Motor neuron (in vitro differentiated cells): ENCODE results near the gene GLRX5. TPM values are rescaled to one million over a fixed set of nuclear protein-coding genes. Genes with fewer than 3 reads are reported as not detected.

ENCODE experiments used
- ATAC-seq, 8 experiments: fragments of 200-7000 bp; cut with Tn5 transposase; replicated peaks in 6 of 8; 2 replicates each; pipeline ENCODE4 v1.8.0; 2021; ENCODE audit warnings: mild to moderate bottlenecking in 8 of 8, moderate library complexity in 8 of 8
- H3K27ac ChIP-seq, 2 donors: fragments of 250-450 bp; sonication (Bioruptor Pico); 2 replicates each; pipeline ENCODE4 v1.9.0; 2021; ENCODE audit warnings: antibody characterized with exemption in 2 of 2, mild to moderate bottlenecking in 2 of 2, moderate library complexity in 1 of 2
- H3K4me1 ChIP-seq, 2 donors: fragments of 250-450 bp; sonication (Bioruptor Pico); replicated peaks in 1 of 2; 2 replicates each; pipeline ENCODE4 v1.6.1; 2021; ENCODE audit warnings: antibody characterized with exemption in 2 of 2, mild to moderate bottlenecking in 2 of 2, moderate library complexity in 1 of 2
- H3K4me3 ChIP-seq, 5 donors: fragments of 250-450 bp; sonication (Bioruptor Pico); 2 replicates each; pipeline ENCODE4 v1.9.0; 2021; ENCODE audit warnings: antibody characterized with exemption in 5 of 5, mild to moderate bottlenecking in 5 of 5, moderate library complexity in 4 of 5
- WGBS, 10 experiments: fragments of 450-650 bp; shearing (Covaris generic); methylation state at CpG; one replicate each; pipeline ENCODE4 v1.0.0; 2022; 5-methylcytosine and 5-hydroxymethylcytosine counted together
- in situ Hi-C, 9 experiments: fragments of 400-800 bp; cut with MboI; loops; one replicate each; pipeline ENCODE4 v1.15.0; 2021; ENCODE audit warnings: low sequenced_read_pairs in 9 of 9, low pct_unique_long_range_greater_than_20kb in 2 of 9; ENCODE audit not compliant: unreplicated experiment in 9 of 9
- total RNA-seq, 8 experiments: library from RNA; unstranded; fragments of 300-600 nt; gene quantifications; 2 replicates each; pipeline versions ENCODE4 v1.2.3 to v1.2.4, GENCODE V29; 2022

GLRX5 gene
- total RNA-seq, 8 experiments from 2014 or later = 26.4 to 62.7 (median 41.4) TPM

DNA sequence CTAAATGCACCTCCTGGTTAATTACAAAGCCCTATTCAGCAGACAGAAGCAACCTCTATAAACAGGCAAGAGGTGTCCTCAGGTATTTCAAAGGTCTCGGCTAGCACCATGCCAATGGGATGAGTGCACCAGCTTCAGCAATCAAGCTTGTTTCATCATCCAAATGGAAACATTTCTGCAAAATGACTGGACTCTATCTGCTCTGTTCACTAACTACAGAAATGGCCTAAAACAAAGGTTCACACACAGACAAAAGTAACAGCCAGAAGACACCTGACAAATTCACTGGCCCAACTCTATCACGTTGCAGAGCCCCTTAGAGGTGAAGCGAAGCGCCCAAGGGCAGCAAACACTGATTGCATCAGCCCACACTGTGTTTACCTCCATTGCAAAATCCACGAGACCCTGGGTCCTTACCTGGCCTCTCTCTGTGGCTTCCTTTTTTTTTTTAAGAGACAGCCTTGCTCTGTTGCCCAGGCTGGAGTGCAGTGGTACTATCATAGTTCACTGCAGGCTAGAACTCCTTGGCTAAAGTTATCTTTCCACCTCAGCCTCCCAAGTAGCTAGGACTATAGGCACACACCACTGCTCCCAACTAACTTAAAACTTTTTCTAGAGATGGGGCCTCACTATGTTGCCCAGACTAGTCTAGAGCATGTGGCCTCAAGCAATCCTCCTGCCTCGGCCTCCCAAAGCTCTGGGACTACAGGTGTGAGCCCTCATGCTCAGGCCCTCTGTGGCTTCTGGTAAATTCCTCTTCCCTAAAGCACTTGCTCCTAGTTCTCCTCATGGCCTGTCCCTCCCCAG lies 9.9 kb upstream of the GLRX5 start:
- in situ Hi-C loops = loop anchor here in 1 of 9 experiments (10.0 to 25.0 kb wide), 2 partner anchors 80 to 388 kb away; no protein-coding TSS in a partner anchor
- Histone ChIP-seq H3K27ac (peak overlapping the region in 1 of 2 donors; percentile 94), H3K4me1 (peaks cover 32 to 34% of the 10 kb centered on the region in 2 donors), H3K4me3 (no peak overlapping the region)
- no peak for ATAC-seq
- WGBS, 10 experiments = 70 to 100% (median 89%) methylated on average over 2 to 5 of the region's 6 CpGs; no CpG with 5 or more reads in 2 of the 10 experiments

DNA sequence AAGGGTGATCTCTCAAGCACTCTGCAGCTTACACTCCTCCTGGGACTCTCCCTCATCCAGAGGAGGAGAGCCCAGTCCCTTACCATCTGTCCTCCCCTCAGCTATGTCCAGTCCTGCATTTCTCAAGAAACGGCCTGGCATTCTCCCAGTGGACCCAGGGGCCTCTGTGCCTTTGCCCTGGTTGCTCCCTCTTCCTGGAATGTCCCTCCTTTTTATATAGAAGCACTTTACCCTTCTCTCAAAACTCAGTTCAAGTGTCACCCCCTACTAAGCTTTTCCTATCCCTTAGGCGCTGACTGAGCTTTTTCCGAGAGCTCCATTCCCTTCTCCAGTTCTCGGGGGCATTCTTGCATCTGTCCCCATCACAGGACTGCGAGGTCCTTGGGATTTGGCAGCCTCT lies 8.9 kb upstream of the GLRX5 start:
- Histone ChIP-seq H3K4me1 (peaks cover 32 to 34% of the 10 kb centered on the region in 2 donors), H3K4me3 (no peak overlapping the region), H3K27ac (no peak overlapping the region)
- 50 to 100% (median 80%) methylated on average over 1 to 5 of the region's 5 CpGs; no CpG with 5 or more reads in 2 of the 10 experiments for WGBS, 10 experiments
- peak in 2 of 8 experiments; percentile 28 to 29 for ATAC-seq
- in situ Hi-C loops = loop anchor here in 1 of 9 experiments (10.0 to 25.0 kb wide), 2 partner anchors 81 to 389 kb away; no protein-coding TSS in a partner anchor

DNA sequence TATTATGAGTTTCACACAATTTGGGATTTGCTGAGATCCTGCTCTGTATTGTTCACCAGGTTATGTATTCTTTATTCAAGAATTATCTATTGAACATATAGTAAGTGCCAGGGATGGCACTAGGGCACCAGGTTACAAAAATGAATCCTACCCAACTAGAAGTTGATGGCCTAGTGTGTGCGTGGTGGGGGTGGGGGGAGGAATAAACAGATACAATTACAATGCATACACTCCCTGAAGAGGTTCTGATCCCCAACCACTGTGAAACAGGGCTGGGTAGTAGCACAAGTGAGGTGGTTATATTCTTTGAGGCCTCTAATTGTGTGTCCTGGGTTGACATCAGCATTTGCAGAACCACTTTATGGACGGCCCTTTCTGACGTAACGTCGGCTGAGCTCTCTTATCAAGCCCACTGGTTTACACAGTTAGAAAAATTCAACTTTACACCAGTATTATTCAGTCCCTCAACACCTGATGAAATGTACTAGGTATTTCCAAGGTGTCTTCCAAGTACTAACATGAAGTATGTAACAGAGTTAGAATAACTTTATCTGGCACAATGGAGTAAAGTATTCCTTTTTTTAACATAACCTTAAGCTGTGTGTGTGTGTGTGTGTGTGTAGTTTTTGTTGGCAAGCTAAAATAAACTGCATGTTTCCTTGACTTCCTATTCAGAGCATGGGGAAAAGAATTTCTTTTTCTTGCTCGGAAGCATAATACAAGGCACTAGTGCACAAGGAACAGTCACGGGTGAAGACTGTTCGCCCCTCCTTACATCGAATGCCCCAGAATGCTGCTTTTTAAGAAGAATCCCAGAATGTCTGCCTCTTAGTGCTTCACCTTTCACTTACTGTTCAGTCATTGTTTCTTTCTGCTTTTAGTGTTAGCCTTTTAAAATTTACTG lies 8.1 kb upstream of the GLRX5 start:
- peaks cover 32 to 37% of the 10 kb centered on the region in 2 donors for H3K4me1 ChIP-seq
- in situ Hi-C loops = loop anchor here in 1 of 9 experiments (10.0 to 25.0 kb wide), 2 partner anchors 82 to 389 kb away; no protein-coding TSS in a partner anchor
- WGBS, 10 experiments = 18 to 100% (median 71%) methylated on average over 1 to 8 of the region's 9 CpGs; no CpG with 5 or more reads in 2 of the 10 experiments
- no peak overlapping the region for H3K27ac ChIP-seq
- no peak overlapping the region for H3K4me3 ChIP-seq
- peak in 2 of 8 experiments; percentile 31 to 32 for ATAC-seq

DNA sequence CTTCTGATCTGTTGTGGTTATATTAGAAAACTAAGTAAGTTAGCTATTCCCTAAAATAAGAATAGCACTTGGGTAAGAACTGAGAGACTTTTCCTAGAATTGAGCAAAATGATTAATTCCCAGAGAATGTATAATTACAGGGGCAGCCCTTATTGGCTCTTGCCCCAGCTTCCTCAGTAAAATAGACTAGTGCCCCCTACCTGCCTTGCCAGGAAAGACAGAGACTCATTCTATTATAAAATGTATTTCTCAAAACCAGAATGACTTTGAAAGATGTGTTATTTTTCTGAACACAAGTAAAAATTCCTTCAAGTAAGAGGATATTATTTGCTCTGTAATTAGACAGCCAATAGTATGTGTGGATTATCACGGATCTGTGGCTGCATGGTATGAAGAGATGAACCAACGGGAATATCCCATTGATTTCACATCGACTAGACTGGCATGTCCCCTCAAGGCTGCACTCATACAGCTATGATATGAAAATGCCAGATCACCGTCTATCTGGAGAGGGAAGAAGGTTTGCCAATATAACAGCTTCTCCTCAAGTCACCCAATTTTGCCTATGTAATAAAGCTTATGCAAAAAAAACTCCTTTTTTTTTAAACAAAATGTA lies 7.4 kb upstream of the GLRX5 start:
- 0 to 100% (median 85%) methylated on average over 1 to 3 of the region's 4 CpGs; no CpG with 5 or more reads in 1 of the 10 experiments for WGBS, 10 experiments
- Histone ChIP-seq H3K4me1 (peaks cover 34 to 35% of the 10 kb centered on the region in 2 donors), H3K27ac (no peak overlapping the region), H3K4me3 (no peak overlapping the region)
- in situ Hi-C loops = loop anchor here in 1 of 9 experiments (10.0 to 25.0 kb wide), 2 partner anchors 83 to 390 kb away; no protein-coding TSS in a partner anchor
- ATAC-seq = peak in 4 of 8 experiments; percentile 6 to 82 (median 60)

DNA sequence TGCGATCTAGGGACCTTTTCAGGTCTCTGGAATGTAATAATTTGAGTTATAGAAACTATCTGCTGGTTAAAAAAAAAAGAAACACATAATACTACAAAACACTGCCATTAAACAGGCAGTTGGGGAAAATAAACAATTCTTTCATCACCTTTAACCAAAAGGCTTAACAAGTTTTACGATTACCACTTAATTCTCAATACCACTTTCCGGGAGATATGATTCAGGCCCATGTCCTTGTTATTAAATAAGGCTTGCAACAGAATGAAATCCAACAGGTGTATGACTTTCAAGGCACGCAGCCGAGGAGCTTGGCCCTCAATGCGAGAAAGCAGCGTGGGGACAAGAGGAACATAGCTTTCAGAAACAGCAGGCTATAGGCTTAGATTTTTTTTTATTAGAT lies 5.6 kb upstream of the GLRX5 start:
- ATAC-seq = no peak
- in situ Hi-C loops = loop anchor here in 1 of 9 experiments (10.0 to 25.0 kb wide), 2 partner anchors 84 to 392 kb away; no protein-coding TSS in a partner anchor
- 70 to 100% (median 91%) methylated on average over 1 to 7 of the region's 7 CpGs; no CpG with 5 or more reads in 1 of the 10 experiments for WGBS, 10 experiments
- no peak overlapping the region for H3K27ac ChIP-seq
- peaks cover 23 to 25% of the 10 kb centered on the region in 2 donors for H3K4me1 ChIP-seq
- H3K4me3 ChIP-seq = no peak overlapping the region

DNA sequence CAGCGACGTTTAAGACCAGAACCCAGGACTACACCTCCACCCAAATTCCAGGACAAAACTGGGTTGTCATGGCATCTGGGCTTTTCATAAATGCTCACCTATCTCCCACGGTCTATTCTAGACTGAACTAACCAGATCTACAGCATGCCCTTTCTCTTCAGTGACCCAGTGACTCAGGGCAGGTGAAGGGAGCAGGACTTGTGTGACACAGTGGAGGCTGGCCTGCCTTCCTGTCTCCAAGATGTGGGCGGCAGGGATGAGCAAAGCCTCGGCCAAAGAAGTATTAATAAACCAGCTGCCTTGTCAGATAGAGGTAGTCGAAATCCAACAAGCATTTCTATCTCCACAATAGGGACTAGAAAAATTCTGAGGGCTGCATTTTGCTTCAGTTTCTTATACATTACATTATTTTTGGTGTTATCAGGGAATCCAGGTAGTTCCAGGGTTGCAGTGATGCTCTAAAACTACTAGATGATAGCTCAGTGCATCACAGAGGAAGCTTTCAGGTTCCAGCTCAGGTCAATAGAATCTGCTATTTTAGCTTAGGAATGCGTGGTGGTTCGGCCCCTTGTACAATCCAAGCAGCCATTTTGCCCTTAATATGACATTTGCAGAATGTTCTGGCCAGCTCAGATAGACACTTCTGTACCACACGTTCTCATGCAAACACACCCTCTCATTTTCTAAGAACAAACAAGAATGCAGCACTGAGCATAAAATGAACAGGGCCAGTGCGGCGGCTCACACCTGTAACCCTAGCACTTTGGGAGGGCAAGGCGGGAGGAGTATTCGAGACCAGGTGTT lies 4.2 kb upstream of the GLRX5 start:
- 32 to 100% (median 92%) methylated on average over 2 to 10 of the region's 13 CpGs; no CpG with 5 or more reads in 1 of the 10 experiments for WGBS, 10 experiments
- H3K4me1 ChIP-seq = peaks cover 13 to 16% of the 10 kb centered on the region in 2 donors
- H3K27ac ChIP-seq = no peak overlapping the region
- no peak overlapping the region for H3K4me3 ChIP-seq
- ATAC-seq = no peak
- in situ Hi-C loops = loop anchor here in 1 of 9 experiments (25.0 kb wide), 1 partner anchor 393 kb away; no protein-coding TSS in a partner anchor

DNA sequence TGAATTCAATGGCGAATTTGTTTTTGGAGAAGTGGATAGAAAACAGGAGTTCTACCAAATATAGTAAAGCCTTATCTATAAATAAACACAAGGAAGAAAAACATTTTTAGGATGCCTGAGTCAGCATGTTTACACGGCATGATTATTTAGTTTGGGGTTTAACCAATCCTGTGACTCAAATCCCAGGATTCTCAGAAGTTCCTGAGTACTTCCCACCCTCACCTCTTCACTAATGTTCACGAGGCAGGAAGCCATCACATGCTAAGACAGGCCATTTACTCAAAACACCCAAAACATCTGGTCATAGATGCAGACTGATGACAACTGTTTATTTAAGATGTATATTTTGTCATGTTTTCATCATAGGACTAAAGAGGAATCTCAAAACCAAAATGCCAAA lies 3.4 kb upstream of the GLRX5 start:
- WGBS, 10 experiments = 5 to 100% (median 80%) methylated on average over 1 to 3 of the region's 3 CpGs; no CpG with 5 or more reads in 2 of the 10 experiments
- in situ Hi-C loops = loop anchor here in 1 of 9 experiments (25.0 kb wide), 1 partner anchor 394 kb away; no protein-coding TSS in a partner anchor
- Histone ChIP-seq H3K4me1 (peaks cover 12 to 18% of the 10 kb centered on the region in 2 donors), H3K4me3 (no peak overlapping the region), H3K27ac (no peak overlapping the region)
- no peak for ATAC-seq

DNA sequence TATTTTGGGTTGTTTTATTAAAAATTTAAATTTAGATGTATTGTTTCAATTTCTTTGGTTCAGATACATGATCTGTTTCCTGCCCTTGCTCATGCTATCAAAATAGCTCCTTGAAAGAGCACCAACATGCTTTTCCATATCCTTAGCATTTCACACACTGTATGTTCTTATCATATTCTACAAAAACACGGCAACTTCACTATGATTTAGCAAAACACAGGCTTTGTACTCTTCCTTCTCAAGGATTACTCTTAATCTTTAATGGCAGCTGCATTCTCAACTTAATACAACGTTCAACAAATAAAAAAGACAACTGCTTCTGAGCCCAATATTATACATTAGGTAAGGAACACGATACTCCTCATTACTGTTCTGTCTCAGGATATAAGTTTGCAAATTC lies 2.9 kb upstream of the GLRX5 start:
- peak overlapping the region in 2 of 5 donors; percentile 90 to 99 for H3K4me3 ChIP-seq
- no peak overlapping the region for H3K27ac ChIP-seq
- in situ Hi-C loops = loop anchor here in 1 of 9 experiments (25.0 kb wide), 1 partner anchor 395 kb away; no protein-coding TSS in a partner anchor
- WGBS, 10 experiments = 28 to 100% (median 72%) methylated on average over 1 to 3 of the region's 3 CpGs
- peaks cover 17 to 22% of the 10 kb centered on the region in 2 donors for H3K4me1 ChIP-seq
- no peak for ATAC-seq

DNA sequence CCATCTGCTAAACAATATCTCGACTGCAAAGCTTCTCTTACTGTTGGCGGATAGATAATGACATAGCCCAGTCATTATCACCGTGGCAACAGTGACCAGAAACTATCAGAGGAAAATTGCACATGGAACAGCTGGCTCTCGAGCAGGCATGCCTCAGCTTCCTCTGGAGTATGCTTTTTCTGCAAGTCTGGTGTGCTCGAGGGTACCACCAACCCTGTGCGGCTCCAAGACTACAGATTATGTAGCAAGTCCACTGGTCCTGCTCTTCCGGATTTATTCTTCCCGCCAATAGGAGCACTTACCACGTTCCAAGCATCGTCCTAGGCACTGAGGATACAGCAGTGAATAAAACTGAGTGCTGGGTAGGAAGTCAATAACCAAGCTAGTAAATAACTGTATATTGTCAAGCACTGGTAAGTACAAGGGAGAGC lies 1.4 kb upstream of the GLRX5 start:
- Histone ChIP-seq H3K4me3 (peak overlapping the region; percentile 75 to 99 (median 80)), H3K4me1 (peaks cover 21 to 29% of the 10 kb centered on the region in 2 donors), H3K27ac (peak overlapping the region; percentile 79 to 92)
- in situ Hi-C loops = loop anchor here in 1 of 9 experiments (25.0 kb wide), 1 partner anchor 396 kb away; no protein-coding TSS in a partner anchor
- no peak for ATAC-seq
- 0 to 13% (median 0%) methylated on average over 1 to 10 of the region's 10 CpGs; no CpG with 5 or more reads in 1 of the 10 experiments for WGBS, 10 experiments

DNA sequence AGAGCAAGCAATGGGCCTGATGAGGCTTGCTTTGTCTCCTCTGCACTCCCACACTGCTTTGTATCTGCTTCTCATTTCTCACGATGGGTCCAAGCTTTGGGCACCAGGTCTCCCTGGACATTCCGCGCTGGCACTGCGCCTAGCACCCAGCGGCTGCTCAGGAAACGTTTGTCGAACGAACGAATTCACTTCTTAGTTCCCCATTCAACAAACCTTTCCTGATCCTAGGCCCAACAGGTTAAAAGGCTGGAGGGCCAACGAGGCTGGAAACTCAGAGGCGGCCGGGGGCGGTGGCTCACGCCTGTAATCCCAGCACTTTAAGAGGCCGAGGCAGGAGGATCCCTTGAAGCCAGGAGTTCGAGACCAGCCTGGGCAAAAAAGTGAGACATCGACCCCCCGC lies 1.0 kb upstream of the GLRX5 start:
- H3K27ac ChIP-seq = peak overlapping the region; percentile 79 to 92
- in situ Hi-C loops = loop anchor here in 1 of 9 experiments (25.0 kb wide), 1 partner anchor 397 kb away; no protein-coding TSS in a partner anchor
- no peak for ATAC-seq
- peaks cover 21 to 29% of the 10 kb centered on the region in 2 donors for H3K4me1 ChIP-seq
- 0 to 6% (median 0%) methylated on average over 1 to 14 of the region's 18 CpGs; no CpG with 5 or more reads in 2 of the 10 experiments for WGBS, 10 experiments
- H3K4me3 ChIP-seq = peak overlapping the region; percentile 75 to 99 (median 80)
